Germinal center (tissue), 1 donor: ENCODE results near the gene ZNF460.

Source experiments
- DNase-seq: peaks from one replicate; pipeline ENCODE4 v3.0.0; 2012; ENCODE audit warnings: mixed read lengths, low spot score

Gene ZNF460

GRCh38 chr19:57280962-57281400, 696 bp downstream of the ZNF460 start:
- DNase-seq, result peak; percentile 45

GRCh38 chr19:57282011-57282643, 1.8 kb downstream of the ZNF460 start:
- no peak for DNase-seq

- no peak for DNase-seq
Measured at GRCh38 chr19:57288373-57288772, 8.1 kb downstream of the ZNF460 start.

- DNase-seq, result no peak
Measured at GRCh38 chr19:57290970-57291369, 10.7 kb downstream of the ZNF460 start.

- no peak for DNase-seq
Measured at GRCh38 chr19:57292547-57292946, 12.3 kb downstream of the ZNF460 start.

- DNase-seq, result no peak
Measured at GRCh38 chr19:57293719-57294118, 13.4 kb downstream of the ZNF460 start.

- no peak for DNase-seq
Measured at GRCh38 chr19:57302020-57302465, 21.8 kb downstream of the ZNF460 start.

GRCh38 chr19:57302727-57303401, 22.6 kb downstream of the ZNF460 start:
- DNase-seq, result no peak

GRCh38 chr19:57305056-57305455, 24.8 kb downstream of the ZNF460 start:
- DNase-seq, result no peak

- no peak for DNase-seq
Measured at GRCh38 chr19:57308514-57308913, 28.2 kb downstream of the ZNF460 start.

GRCh38 chr19:57310792-57311191, 30.5 kb downstream of the ZNF460 start:
- DNase-seq, result no peak

GRCh38 chr19:57314146-57314545, 33.9 kb downstream of the ZNF460 start:
- no peak for DNase-seq

- DNase-seq, result no peak
Measured at GRCh38 chr19:57317503-57317902, 37.2 kb downstream of the ZNF460 start.

GRCh38 chr19:57319869-57320179, 39.5 kb downstream of the ZNF460 start:
- no peak for DNase-seq

- peak; percentile 98 for DNase-seq
Measured at GRCh38 chr19:57320180-57321084, 40.1 kb downstream of the ZNF460 start, which contains the start of gene ZNF543. ZNF543 (plus strand) TSS chr19:57320472; CDS start chr19:57320854, 382 bp downstream.

- no peak for DNase-seq
Measured at GRCh38 chr19:57321116-57321515, 40.8 kb downstream of the ZNF460 start.

GRCh38 chr19:57321751-57322150, 41.5 kb downstream of the ZNF460 start:
- DNase-seq, result no peak

GRCh38 chr19:57324992-57325391, 44.7 kb downstream of the ZNF460 start:
- no peak for DNase-seq

- no peak for DNase-seq
Measured at GRCh38 chr19:57327993-57328392, 47.7 kb downstream of the ZNF460 start.

- no peak for DNase-seq
Measured at GRCh38 chr19:57334191-57334590, 53.9 kb downstream of the ZNF460 start.

- DNase-seq, result no peak
Measured at GRCh38 chr19:57338877-57339276, 58.6 kb downstream of the ZNF460 start.

- no peak for DNase-seq
Measured at GRCh38 chr19:57342582-57342981, 62.3 kb downstream of the ZNF460 start.
